Stimulated activated CD4-positive, alpha-beta T cell treated with anti-CD3 and anti-CD28 coated beads, Interleukin-4, amount 100 ng/mL, for 1 hour (primary cell): ENCODE data around the gene GNGT1.
"Not testable (repeated sequence)": the region's sequence is repeated elsewhere in the genome, so short reads cannot be mapped to it uniquely, and the experiment has no call there.

Source experiments
- DNase-seq: peaks from one replicate; pipeline ENCODE4 v3.0.0-alpha.2; 2020

Gene GNGT1

GRCh38 chr7:93910076-93910994, 4.0 kb downstream of the GNGT1 start:
- DNase-seq: no peak

GRCh38 chr7:93911242-93911641, 4.9 kb downstream of the GNGT1 start:
- DNase-seq: not testable (repeated sequence)

GRCh38 chr7:93911661-93912060, 5.3 kb downstream of the GNGT1 start:
- DNase-seq: not testable (repeated sequence)

GRCh38 chr7:93913197-93913596, 6.8 kb downstream of the GNGT1 start:
- no peak for DNase-seq

- DNase-seq: no peak
These were observed 8.3 kb downstream of the GNGT1 start for GRCh38 chr7:93914581-93915066.

- DNase-seq: not testable (repeated sequence)
These were observed 9.0 kb downstream of the GNGT1 start for GRCh38 chr7:93915206-93915842.

GRCh38 chr7:93915888-93916287, 9.5 kb downstream of the GNGT1 start:
- DNase-seq: not testable (repeated sequence)

- DNase-seq: not testable (repeated sequence)
These were observed 9.9 kb downstream of the GNGT1 start for GRCh38 chr7:93916315-93916714.

- DNase-seq: no peak
These were observed 14.3 kb downstream of the GNGT1 start for GRCh38 chr7:93920496-93921182.

GRCh38 chr7:93921186-93921585, 14.8 kb downstream of the GNGT1 start:
- no peak for DNase-seq

- DNase-seq: peak; percentile 21
These were observed 15.5 kb downstream of the GNGT1 start, which contains the start of gene GNG11 for GRCh38 chr7:93921607-93922566. TSS of gene GNG11 (plus strand) at chr7:93921735. CDS start at chr7:93922138, 403 bp downstream.

GRCh38 chr7:93923296-93923695, 16.9 kb downstream of the GNGT1 start:
- no peak for DNase-seq

GRCh38 chr7:93923942-93924341, 17.6 kb downstream of the GNGT1 start:
- no peak for DNase-seq

GRCh38 chr7:93926800-93927199, 20.4 kb downstream of the GNGT1 start:
- DNase-seq: no peak

GRCh38 chr7:93927585-93927984, 21.2 kb downstream of the GNGT1 start:
- no peak for DNase-seq

- DNase-seq: no peak
These were observed 25.3 kb downstream of the GNGT1 start for GRCh38 chr7:93931655-93932054.

GRCh38 chr7:93933156-93933555, 26.8 kb downstream of the GNGT1 start:
- DNase-seq: no peak

GRCh38 chr7:93935102-93935501, 28.7 kb downstream of the GNGT1 start:
- DNase-seq: no peak

GRCh38 chr7:93937818-93938217, 31.5 kb downstream of the GNGT1 start:
- no peak for DNase-seq

- no peak for DNase-seq
These were observed 31.9 kb downstream of the GNGT1 start for GRCh38 chr7:93938293-93938692.

GRCh38 chr7:93941945-93942344, 35.6 kb downstream of the GNGT1 start:
- no peak for DNase-seq
